Hair follicle dermal papilla cell (primary cell): ENCODE measurements around the gene TTC1. TPM values are rescaled to one million over a fixed set of nuclear protein-coding genes. Genes with fewer than 3 reads are reported as not detected.

Experiments used
- small RNA-seq: library from RNA; depleted of rRNA; stranded (forward); fragments of <200 nt; gene quantifications from one replicate; pipeline ENCODE3, GENCODE V24; 2012
- total RNA-seq: library from RNA; depleted of rRNA; stranded (reverse); fragments of >200 nt; gene quantifications from 2 replicates; pipeline ENCODE4 v1.2.3, GENCODE V29; 2012

Gene TTC1, protein sequence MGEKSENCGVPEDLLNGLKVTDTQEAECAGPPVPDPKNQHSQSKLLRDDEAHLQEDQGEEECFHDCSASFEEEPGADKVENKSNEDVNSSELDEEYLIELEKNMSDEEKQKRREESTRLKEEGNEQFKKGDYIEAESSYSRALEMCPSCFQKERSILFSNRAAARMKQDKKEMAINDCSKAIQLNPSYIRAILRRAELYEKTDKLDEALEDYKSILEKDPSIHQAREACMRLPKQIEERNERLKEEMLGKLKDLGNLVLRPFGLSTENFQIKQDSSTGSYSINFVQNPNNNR
- 26.0 and 28.3 TPM in 2 replicates for total RNA-seq

DNA sequence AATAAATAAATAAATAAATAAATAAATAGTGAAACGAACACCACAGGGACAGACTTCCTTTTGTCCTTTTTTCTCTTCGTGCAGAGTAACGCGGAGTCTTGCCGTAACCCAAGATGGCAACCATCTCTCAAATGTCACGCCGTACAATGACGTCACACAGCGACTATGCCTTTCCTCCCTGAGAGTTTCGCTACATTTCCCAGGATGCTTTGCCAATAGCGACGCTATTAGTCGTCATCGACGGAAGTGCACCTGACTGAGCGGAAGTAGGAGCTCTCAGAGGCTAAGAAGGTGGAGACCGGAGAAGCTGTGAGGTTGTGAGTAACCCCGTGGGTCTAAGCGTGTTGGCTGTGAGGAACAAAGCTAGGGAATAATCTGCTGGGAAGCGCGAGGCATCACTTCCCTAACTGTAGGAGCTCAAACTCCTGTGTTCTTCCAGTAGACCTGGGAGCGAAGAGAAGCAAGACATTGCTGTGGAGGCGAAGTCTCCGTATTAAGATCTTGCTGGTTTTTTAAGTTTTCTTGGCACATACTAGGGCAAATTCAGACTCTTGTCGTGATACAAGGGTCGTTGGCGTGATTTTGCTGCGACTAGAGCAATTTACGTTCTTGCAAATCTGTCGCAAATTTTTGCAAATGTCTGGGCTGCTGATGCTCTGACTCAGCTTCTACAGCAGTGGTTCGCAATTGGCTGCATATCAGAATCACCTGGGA, at the start of gene TTC1:
TSS of gene TTC1 (plus strand) at position 263 of the 714 bp plus-strand sequence. CDS start 1,390 bp downstream, outside the sequence.

Small RNAs within 50 kb of the gene (small RNA-seq; reads per million reads assigned to genes)
- gene RF00019: not detected

Other genes with a start within 250 kb of the TTC1 start
- 0.49 TPM in 2 replicates for gene ADRA1B, start 92.7 kb upstream of the TTC1 start, total RNA-seq
- 15.9 and 20.4 TPM in 2 replicates for gene PWWP2A, start 110.3 kb downstream of the TTC1 start, total RNA-seq
- not detected in 2 replicates for gene FABP6, start 220.4 kb downstream of the TTC1 start, total RNA-seq